Natural killer cell (primary cell): Measurements from ENCODE around the gene PNPLA1. TPM values are rescaled to one million over a fixed set of nuclear protein-coding genes. Genes with fewer than 3 reads are reported as not detected.

ENCODE experiments used
- ATAC-seq, 3 donors: fragments of 150-1000 bp in 2 of 3; fragments of 200-7000 bp in 1 of 3; cut with Tn5 transposase; 1 replicate in 1 of 3; 2 replicates in 2 of 3; pipeline ENCODE4 v1.10.0; 2021; ENCODE audit warnings: mild to moderate bottlenecking in 2 of 3, moderate library complexity in 2 of 3
- DNase-seq, 2 donors: peaks; one replicate each; pipeline versions ENCODE4 v3.0.0 to v3.0.0-alpha.2; 2013 to 2021; ENCODE audit warnings: mixed read lengths in 1 of 2
- H3K27ac ChIP-seq: one replicate; pipeline ENCODE4 v1.5.1; 2013; ENCODE audit warnings: mild to moderate bottlenecking, low read length
- H3K27me3 ChIP-seq: one replicate; pipeline ENCODE4 v1.6.1; 2013; ENCODE audit warnings: low read length; ENCODE audit not compliant: control insufficient read depth, insufficient read depth
- H3K36me3 ChIP-seq: one replicate; pipeline ENCODE4 v1.6.1; 2013; ENCODE audit warnings: low read length; ENCODE audit not compliant: control insufficient read depth, insufficient read depth
- H3K4me1 ChIP-seq: one replicate; pipeline ENCODE4 v1.6.1; 2013; ENCODE audit warnings: low read length; ENCODE audit not compliant: control insufficient read depth, insufficient read depth
- H3K4me3 ChIP-seq: one replicate; pipeline ENCODE4 v1.5.1; 2013; ENCODE audit warnings: low read length
- H3K9me3 ChIP-seq: one replicate; pipeline ENCODE4 v1.6.1; 2013; ENCODE audit warnings: low read length; ENCODE audit not compliant: control insufficient read depth, insufficient read depth
- H3K27ac Mint-ChIP-seq, 2 donors: one replicate each; pipeline ENCODE4 v1.8.0; 2022; ENCODE audit warnings: mild to moderate bottlenecking in 2 of 2, mixed read lengths in 2 of 2, moderate library complexity in 1 of 2
- H3K27me3 Mint-ChIP-seq, 2 donors: one replicate each; pipeline ENCODE4 v1.8.0; 2022; ENCODE audit warnings: low read depth in 2 of 2, mixed read lengths in 2 of 2
- H3K36me3 Mint-ChIP-seq: one replicate; pipeline ENCODE4 v1.8.0; 2022; ENCODE audit warnings: mixed read lengths
- H3K4me1 Mint-ChIP-seq, 2 donors: one replicate each; pipeline ENCODE4 v1.8.0; 2022; ENCODE audit warnings: mixed read lengths in 2 of 2
- H3K4me3 Mint-ChIP-seq: one replicate; pipeline ENCODE4 v1.8.0; 2022; ENCODE audit warnings: mild to moderate bottlenecking, moderate library complexity, mixed read lengths
- H3K9me3 Mint-ChIP-seq, 2 donors: one replicate each; pipeline ENCODE4 v1.8.0; 2022; ENCODE audit warnings: mixed read lengths in 2 of 2
- CTCF ChIP-seq: fragments of 200-600 bp; IDR thresholded peaks from one replicate; pipeline ENCODE4 v1.8.0; 2022; ENCODE audit warnings: antibody characterized with exemption
- WGBS: methylation state at CpG from one replicate; pipeline ENCODE4 v1.1.7; 2013; ENCODE audit warnings: missing lambda C conversion rate; ENCODE audit not compliant: insufficient coverage; 5-methylcytosine and 5-hydroxymethylcytosine counted together
- intact Hi-C: fragments of 100-400 bp; cut with micrococcal nuclease; formaldehyde crosslinking; loops from one replicate; pipeline ENCODE4 v1.14.2; 2022
- total RNA-seq, 4 donors: library from RNA; stranded (reverse); fragments of 120-200 nt in 1 of 4; gene quantifications; one replicate each; pipeline versions ENCODE4 v1.2.3 to v1.2.4, GENCODE V29; 2013 to 2022

Gene PNPLA1
- total RNA-seq, 3 donors from 2014 or later (not counting 1 experiment from before 2014, with no cell fraction given): 0.14 to 3.5 (median 0.61) TPM

GRCh38 chr6:36315921-36316320 lies 46.1 kb downstream of the PNPLA1 start:
- ATAC-seq (no peak), DNase-seq (no peak)
- Mint-ChIP-seq H3K9me3 (no peaks in the 10 kb centered on the region), H3K27me3 (peaks cover 6 to 15% of the 10 kb centered on the region in 2 donors), H3K4me3 (no peak overlapping the region), H3K27ac (peak overlapping the region in 1 of 2 donors; percentile 20), H3K4me1 (peaks cover 8 to 12% of the 10 kb centered on the region in 2 donors), H3K36me3 (no peaks in the 10 kb centered on the region)
- 91% methylated on average over 5 of the region's 5 CpGs for WGBS
- Histone ChIP-seq H3K4me1 (peaks cover 6% of the 10 kb centered on the region), H3K4me3 (no peak overlapping the region), H3K27me3 (no peaks in the 10 kb centered on the region), H3K9me3 (no peaks in the 10 kb centered on the region), H3K27ac (no peak overlapping the region), H3K36me3 (no peaks in the 10 kb centered on the region)
- TF ChIP-seq CTCF: no peak
- intact Hi-C loops: no loop called here

DNA sequence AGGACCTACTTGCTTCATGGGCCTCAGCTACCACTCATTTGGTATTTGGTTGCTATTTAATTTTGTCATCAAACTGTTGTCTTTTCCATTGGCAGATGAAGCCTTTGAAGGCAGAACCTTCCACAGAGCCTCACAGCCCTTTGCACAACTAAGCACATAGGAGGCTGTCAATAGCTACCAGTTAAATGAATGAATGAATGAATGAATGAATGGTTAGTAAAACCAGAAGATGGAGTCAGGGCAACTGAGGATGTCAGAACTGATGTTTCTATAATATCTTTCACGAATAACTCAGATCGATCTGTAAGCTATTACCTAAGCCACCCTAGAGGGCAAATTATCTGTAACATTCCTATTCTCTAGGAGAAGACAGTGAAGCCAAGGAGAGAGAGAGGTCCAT lies 47.8 kb downstream of the PNPLA1 start:
- TF ChIP-seq CTCF: no peak
- Mint-ChIP-seq H3K4me1 (peaks cover 8 to 12% of the 10 kb centered on the region in 2 donors), H3K27me3 (peaks cover 0 to 15% of the 10 kb centered on the region in 2 donors), H3K36me3 (no peaks in the 10 kb centered on the region), H3K9me3 (no peaks in the 10 kb centered on the region), H3K4me3 (no peak overlapping the region), H3K27ac (no peak overlapping the region)
- no peak for ATAC-seq
- Histone ChIP-seq H3K36me3 (no peaks in the 10 kb centered on the region), H3K27me3 (no peaks in the 10 kb centered on the region), H3K4me1 (peaks cover 6% of the 10 kb centered on the region), H3K9me3 (no peaks in the 10 kb centered on the region), H3K27ac (no peak overlapping the region), H3K4me3 (no peak overlapping the region)
- 100% methylated on average over 1 of the region's 2 CpGs for WGBS
- intact Hi-C loops: no loop called here
- no peak for DNase-seq

DNA sequence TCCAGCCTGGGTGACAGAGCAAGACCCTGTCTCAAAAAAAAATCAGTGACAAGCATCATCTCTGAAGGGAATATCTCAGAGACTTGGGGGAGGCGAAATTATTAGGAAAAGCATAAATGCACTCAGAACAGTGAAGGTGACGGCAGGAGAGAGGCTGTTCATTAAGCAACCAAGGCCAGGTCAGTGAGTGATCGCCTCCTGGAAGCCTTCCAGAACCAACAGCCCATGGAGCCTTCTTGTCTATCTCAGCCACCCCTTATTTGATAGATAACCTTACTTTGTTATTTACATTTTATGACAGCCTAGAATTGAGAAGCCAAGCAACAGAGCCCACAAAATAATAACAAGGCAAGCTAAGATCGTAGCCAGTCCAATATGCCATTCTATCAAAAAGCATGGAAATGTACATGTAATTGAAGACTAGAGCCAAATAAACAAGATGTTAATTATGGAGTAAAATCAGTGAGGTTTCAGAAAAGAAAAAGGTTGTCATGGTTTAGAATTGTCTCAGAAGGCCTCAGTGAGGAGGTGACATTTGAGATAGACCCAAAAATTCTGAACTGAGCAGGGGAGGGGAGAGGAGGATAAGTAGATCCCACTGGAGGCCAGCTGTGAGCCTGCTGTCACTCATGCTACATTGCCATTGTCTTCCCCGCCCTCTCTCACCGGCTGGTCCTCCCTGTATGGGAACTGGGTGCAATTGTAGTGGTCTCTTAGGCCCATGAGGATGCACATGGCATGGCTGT lies 49.0 kb downstream of the PNPLA1 start:
- intact Hi-C loops: no loop called here
- Mint-ChIP-seq H3K9me3 (no peaks in the 10 kb centered on the region), H3K4me1 (peaks cover 7 to 8% of the 10 kb centered on the region in 2 donors), H3K36me3 (no peaks in the 10 kb centered on the region), H3K27me3 (peaks cover 0 to 15% of the 10 kb centered on the region in 2 donors), H3K4me3 (no peak overlapping the region), H3K27ac (no peak overlapping the region)
- Histone ChIP-seq H3K4me1 (no peaks in the 10 kb centered on the region), H3K9me3 (no peaks in the 10 kb centered on the region), H3K4me3 (no peak overlapping the region), H3K27me3 (no peaks in the 10 kb centered on the region), H3K27ac (no peak overlapping the region), H3K36me3 (no peaks in the 10 kb centered on the region)
- no peak for ATAC-seq
- 92% methylated on average over 6 of the region's 6 CpGs for WGBS
- DNase-seq: no peak
- TF ChIP-seq CTCF: no peak

- H3K27ac ChIP-seq: no peak overlapping the region
- intact Hi-C loops: no loop called here
- Mint-ChIP-seq H3K27ac (no peak overlapping the region), H3K36me3 (no peaks in the 10 kb centered on the region), H3K27me3 (peaks cover 0 to 15% of the 10 kb centered on the region in 2 donors), H3K4me1 (peaks cover 2% of the 10 kb centered on the region in 2 donors), H3K9me3 (no peaks in the 10 kb centered on the region), H3K4me3 (no peak overlapping the region)
- DNase-seq (no peak), ATAC-seq (no peak)
- WGBS: 90% methylated on average over 8 of the region's 9 CpGs
- TF ChIP-seq CTCF: no peak
- H3K4me1 ChIP-seq: no peaks in the 10 kb centered on the region
- H3K4me3 ChIP-seq: no peak overlapping the region
- no peaks in the 10 kb centered on the region for H3K36me3 ChIP-seq
- no peaks in the 10 kb centered on the region for H3K9me3 ChIP-seq
- H3K27me3 ChIP-seq: no peaks in the 10 kb centered on the region
Measured at GRCh38 chr6:36319436-36319762, 49.5 kb downstream of the PNPLA1 start.
